GM18951 (cell line): ENCODE results near the gene CDH18.

Source experiments
- POLR2A ChIP-seq: IDR thresholded peaks from 4 replicates; pipeline ENCODE4 v1.6.1; 2011; ENCODE audit warnings: mild to moderate bottlenecking; ENCODE audit not compliant: insufficient read length, insufficient read depth; ENCODE audit errors: extremely low read depth
- in situ Hi-C: fragments of 300-500 bp; cut with MboI; formaldehyde crosslinking; loops from one replicate; pipeline ENCODE4 v1.12.0; 2022; ENCODE audit warnings: low sequenced_read_pairs, mixed read lengths, inconsistent platforms; ENCODE audit not compliant: unreplicated experiment

CDH18 gene

GRCh38 chr5:19987612-19988361 is at the start of gene CDH18:
TSS of gene CDH18 (minus strand) at chr5:19988200. CDS start at chr5:19838986, 149,214 bp downstream.
- in situ Hi-C loops, result no loop called here

GRCh38 chr5:20034717-20035116 is 46.7 kb upstream of the CDH18 start:
- no peak for TF ChIP-seq POLR2A
- in situ Hi-C loops, result no loop called here

More at GRCh38 chr5:19987612-19988361, at the start of gene CDH18:
- no peak for TF ChIP-seq POLR2A

GRCh38 chr5:20033881-20034280 is 45.9 kb upstream of the CDH18 start:
- no peak for TF ChIP-seq POLR2A
- in situ Hi-C loops, result no loop called here

GRCh38 chr5:20032896-20033295 is 44.9 kb upstream of the CDH18 start:
- no peak for TF ChIP-seq POLR2A
- in situ Hi-C loops, result no loop called here

GRCh38 chr5:20030125-20030524 is 42.1 kb upstream of the CDH18 start:
- TF ChIP-seq POLR2A, result no peak
- in situ Hi-C loops, result no loop called here

GRCh38 chr5:20029266-20029665 is 41.3 kb upstream of the CDH18 start:
- in situ Hi-C loops, result no loop called here
- no peak for TF ChIP-seq POLR2A

GRCh38 chr5:20028506-20028905 is 40.5 kb upstream of the CDH18 start:
- in situ Hi-C loops, result no loop called here
- no peak for TF ChIP-seq POLR2A

GRCh38 chr5:20023686-20024180 is 35.7 kb upstream of the CDH18 start:
- in situ Hi-C loops, result no loop called here
- TF ChIP-seq POLR2A, result no peak

GRCh38 chr5:20020247-20020646 is 32.2 kb upstream of the CDH18 start:
- in situ Hi-C loops, result no loop called here
- no peak for TF ChIP-seq POLR2A

- TF ChIP-seq POLR2A, result no peak
These were observed 29.0 kb upstream of the CDH18 start for GRCh38 chr5:20017021-20017420.

GRCh38 chr5:20000416-20000815 is 12.4 kb upstream of the CDH18 start:
- no peak for TF ChIP-seq POLR2A
- in situ Hi-C loops, result no loop called here

More at GRCh38 chr5:20017021-20017420, 29.0 kb upstream of the CDH18 start:
- in situ Hi-C loops, result no loop called here

- in situ Hi-C loops, result no loop called here
- TF ChIP-seq POLR2A, result no peak
These were observed 457 bp upstream of the CDH18 start for GRCh38 chr5:19988457-19988856.

- no peak for TF ChIP-seq POLR2A
- in situ Hi-C loops, result no loop called here
These were observed 1.2 kb downstream of the CDH18 start for GRCh38 chr5:19986806-19987205.

GRCh38 chr5:19986031-19986619 is 1.9 kb downstream of the CDH18 start:
- in situ Hi-C loops, result no loop called here
- no peak for TF ChIP-seq POLR2A
